22Rv1 (cell line): Measurements from ENCODE around the gene SEC14L5.

ENCODE experiments used
- H3K27ac ChIP-seq: fragments of 450-650 bp; 2 replicates; pipeline ENCODE4 v1.5.1; 2017
- ZFX ChIP-seq: fragments of 450-650 bp; IDR thresholded peaks from 2 replicates; pipeline ENCODE4 v1.6.1; 2017; ENCODE audit warnings: antibody characterized with exemption, borderline replicate concordance
- TF ChIP-seq, protein P1 (sequence below): fragments of 450-650 bp; IDR thresholded peaks from 2 replicates; pipeline ENCODE4 v1.5.1; 2017; ENCODE audit warnings: mild to moderate bottlenecking

SEC14L5 gene

DNA sequence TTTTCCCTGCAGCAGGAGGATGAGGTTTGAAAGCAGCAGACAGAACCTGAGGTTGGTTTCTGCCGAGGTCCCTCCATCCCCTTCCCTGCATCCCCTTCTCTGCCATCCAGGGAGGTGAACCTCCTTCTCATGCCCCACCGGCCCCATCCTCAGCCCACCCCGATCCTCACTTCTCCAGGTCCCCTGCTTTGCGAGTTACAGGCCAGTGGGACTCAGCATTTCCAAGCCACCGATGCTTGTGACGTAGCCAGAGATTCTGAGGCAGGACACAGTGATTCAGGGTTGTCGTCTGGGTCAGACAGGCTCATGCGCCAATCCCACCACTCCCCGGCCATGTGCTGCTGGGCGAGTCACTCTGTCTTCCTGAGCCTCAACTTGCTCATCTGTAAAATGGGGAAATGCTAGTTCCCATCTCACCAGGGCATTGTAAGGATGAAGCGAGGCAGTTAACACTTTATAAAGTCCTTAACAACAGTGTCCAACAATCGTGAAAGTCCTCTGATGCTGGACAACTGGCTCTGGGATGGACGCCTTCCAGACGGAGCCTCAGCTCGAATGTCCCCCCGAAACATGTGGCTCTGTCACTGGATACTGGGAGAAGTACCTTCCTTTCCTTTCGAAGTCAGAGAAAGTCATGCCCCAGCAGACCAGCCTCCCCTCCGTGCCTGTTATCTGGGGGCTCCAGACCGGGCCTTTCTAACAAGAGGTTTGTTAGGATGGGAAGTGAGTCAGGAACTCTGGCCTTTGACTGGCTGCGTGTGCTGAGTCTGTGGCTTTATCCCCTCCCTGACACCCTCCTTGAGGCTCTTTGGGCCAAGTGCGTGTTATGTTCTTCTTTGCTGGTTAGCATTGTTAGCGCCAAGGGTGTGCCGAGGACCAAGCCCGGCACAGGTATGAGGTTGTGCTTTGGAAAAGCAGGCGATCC is 21.9 kb downstream of the SEC14L5 start:
- no peak overlapping the region for H3K27ac ChIP-seq
- TF ChIP-seq, protein P1, sequence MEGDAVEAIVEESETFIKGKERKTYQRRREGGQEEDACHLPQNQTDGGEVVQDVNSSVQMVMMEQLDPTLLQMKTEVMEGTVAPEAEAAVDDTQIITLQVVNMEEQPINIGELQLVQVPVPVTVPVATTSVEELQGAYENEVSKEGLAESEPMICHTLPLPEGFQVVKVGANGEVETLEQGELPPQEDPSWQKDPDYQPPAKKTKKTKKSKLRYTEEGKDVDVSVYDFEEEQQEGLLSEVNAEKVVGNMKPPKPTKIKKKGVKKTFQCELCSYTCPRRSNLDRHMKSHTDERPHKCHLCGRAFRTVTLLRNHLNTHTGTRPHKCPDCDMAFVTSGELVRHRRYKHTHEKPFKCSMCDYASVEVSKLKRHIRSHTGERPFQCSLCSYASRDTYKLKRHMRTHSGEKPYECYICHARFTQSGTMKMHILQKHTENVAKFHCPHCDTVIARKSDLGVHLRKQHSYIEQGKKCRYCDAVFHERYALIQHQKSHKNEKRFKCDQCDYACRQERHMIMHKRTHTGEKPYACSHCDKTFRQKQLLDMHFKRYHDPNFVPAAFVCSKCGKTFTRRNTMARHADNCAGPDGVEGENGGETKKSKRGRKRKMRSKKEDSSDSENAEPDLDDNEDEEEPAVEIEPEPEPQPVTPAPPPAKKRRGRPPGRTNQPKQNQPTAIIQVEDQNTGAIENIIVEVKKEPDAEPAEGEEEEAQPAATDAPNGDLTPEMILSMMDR, result no peak
- TF ChIP-seq ZFX, result no peak

DNA sequence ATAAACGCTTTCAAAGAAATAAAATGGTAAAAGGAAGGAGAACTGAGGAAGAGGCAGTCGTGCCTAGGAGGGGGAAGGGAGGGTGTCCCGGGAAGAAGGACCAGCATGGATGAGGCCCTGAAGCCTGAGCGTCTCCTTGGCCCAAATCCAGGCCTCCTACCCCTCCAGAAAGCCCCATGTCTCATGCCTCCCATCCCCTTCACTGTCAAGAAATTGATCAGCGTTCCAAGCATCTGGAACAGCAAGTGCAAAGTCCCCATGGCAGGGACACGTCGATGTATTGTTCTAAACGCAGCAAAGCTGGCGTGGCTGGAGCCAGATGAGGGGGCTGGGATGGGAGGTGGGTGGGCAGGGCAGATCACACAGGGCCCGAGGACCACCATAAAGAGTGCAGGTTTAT is 22.6 kb downstream of the SEC14L5 start:
- no peak overlapping the region for H3K27ac ChIP-seq
- no peak for TF ChIP-seq ZFX
- TF ChIP-seq, protein P1, result no peak

DNA sequence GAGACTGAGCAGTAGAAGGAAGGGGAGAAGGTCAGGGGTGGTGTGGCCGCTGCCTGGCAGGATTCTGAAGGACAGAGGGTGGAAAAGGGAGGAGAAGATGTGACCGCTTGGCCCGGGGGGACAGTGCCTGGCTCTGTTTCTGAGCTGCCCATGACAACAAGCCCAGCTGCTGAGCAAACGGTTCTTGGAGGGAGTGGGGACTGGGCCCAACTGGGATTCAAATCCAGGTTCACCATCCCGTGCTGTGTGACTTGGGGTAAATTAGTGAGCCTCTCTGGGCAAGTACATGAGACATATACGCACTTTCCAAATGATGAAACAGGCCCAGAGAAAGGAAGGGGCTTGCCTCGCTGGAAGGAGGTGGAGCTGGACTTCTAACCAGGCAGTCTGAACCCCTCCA is 23.3 kb downstream of the SEC14L5 start:
- no peak overlapping the region for H3K27ac ChIP-seq
- TF ChIP-seq, protein P1, result no peak

DNA sequence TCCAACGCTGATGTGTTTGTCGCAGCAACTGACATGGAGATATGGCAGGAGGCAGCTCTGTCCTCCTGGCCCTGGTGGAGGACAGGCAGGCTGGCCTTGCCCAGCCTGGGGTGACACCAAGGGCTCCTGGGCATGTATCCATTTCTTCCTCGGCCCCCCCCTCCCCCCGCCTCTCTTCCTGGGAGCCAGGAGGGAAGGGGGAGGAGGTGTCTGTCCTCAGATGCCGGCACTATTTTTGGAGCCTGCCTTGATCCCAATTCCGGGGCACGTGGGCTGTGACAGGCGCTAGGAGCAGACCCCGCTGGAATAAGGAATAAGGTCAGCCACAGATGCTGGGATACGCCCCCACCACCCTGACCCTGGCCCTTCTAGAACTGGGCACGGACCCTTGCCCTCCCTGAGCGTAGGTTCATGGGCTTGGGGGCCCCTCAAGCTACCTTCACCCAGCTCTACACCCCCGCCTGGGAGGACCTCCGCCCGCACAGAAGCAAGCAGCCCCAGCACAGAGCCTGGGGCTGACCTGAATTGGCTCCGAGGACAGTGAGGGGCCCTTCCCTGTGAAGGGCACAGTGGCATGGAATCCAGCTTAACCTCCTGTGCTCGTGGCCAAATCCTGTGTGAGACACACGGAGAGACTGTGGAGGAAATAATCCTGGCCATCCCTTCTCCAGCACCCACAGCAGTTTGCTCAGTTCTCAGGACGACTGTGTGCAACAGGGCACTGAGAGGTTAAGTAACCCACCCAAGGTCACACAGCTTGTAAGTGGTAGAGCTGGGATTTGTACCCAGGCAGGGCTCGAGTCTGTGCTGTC is 24.1 kb downstream of the SEC14L5 start:
- TF ChIP-seq, protein P1, result no peak
- TF ChIP-seq ZFX, result no peak
- no peak overlapping the region for H3K27ac ChIP-seq

DNA sequence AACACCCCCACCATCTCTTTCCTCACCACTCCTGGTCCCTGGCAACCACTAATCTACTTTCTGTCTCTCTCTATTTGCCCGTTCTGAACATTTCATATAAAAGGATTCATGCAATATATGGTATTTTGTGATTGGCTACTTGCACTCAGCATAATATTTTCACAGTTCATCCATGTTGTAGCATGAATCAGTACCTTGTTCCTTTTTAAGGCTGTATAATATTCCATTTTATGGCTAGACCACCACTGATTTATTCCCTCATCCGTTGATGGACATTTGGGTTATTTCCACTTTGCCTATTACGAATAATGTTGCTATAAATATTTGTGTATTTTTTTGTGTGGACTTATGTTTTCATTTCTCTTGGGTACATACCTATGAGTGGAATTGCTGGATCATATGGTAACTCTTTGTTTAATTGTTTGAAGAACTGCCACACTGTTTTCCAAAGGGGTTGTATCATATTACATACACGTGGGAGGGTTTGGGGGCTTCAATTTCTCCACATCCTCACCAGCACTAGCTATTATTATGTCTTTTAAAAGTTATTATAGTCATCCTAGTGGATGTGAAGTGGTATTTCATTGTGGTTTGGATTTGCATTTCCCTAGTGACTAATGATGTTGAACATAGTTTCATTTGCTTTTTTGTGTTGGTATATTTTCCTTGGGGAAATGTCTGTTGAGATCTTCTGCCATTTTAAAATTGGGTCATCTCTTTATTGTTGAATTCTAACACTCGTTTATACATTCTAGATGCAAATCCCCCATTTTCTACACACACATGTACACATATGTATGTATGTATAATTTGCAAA is 26.3 kb downstream of the SEC14L5 start:
- no peak overlapping the region for H3K27ac ChIP-seq
- no peak for TF ChIP-seq ZFX
- TF ChIP-seq, protein P1, result no peak

DNA sequence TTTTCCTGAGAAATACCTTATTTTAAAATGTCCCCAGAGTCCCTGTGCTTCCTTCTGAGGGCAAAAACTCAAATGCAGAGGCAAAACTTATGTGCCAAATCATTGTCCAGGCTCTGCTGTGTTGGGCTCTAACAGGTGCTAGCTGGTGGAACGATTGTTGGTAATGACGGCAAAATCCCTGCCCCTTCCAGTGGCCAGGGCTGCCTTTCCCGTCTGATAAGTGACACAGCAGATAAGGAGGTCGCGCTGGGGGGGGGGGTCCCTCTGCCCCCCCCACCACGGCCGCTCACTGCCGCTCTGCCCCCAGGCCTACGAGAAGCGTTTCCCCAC is 29.1 kb downstream of the SEC14L5 start:
- no peak overlapping the region for H3K27ac ChIP-seq
- TF ChIP-seq ZFX, result no peak
- TF ChIP-seq, protein P1, result no peak
